PFSK-1 (cell line): Measurements from ENCODE around the gene AKAP13.

Experiments used
- POLR2AphosphoS5 ChIP-seq: IDR thresholded peaks from 2 replicates; pipeline ENCODE4 v1.6.1; 2012; ENCODE audit warnings: low read depth, mild to moderate bottlenecking, control low read depth, low read length, moderate library complexity
- SIN3A ChIP-seq: IDR thresholded peaks from 2 replicates; pipeline ENCODE4 v1.6.1; 2012; ENCODE audit warnings: mild to moderate bottlenecking, low read length, moderate library complexity, borderline replicate concordance; ENCODE audit not compliant: insufficient read depth
- TF ChIP-seq, protein P1 (sequence below), 2 experiments: IDR thresholded peaks; 2 replicates each; pipeline versions ENCODE4 v1.6.1 to v1.8.0; 2011 to 2012; ENCODE audit warnings: low read depth in 2 of 2, low read length in 2 of 2, control low read depth in 1 of 2, inconsistent platforms in 1 of 2, mild to moderate bottlenecking in 1 of 2, moderate library complexity in 1 of 2; ENCODE audit not compliant: insufficient read depth in 1 of 2

- TF ChIP-seq, protein P1, sequence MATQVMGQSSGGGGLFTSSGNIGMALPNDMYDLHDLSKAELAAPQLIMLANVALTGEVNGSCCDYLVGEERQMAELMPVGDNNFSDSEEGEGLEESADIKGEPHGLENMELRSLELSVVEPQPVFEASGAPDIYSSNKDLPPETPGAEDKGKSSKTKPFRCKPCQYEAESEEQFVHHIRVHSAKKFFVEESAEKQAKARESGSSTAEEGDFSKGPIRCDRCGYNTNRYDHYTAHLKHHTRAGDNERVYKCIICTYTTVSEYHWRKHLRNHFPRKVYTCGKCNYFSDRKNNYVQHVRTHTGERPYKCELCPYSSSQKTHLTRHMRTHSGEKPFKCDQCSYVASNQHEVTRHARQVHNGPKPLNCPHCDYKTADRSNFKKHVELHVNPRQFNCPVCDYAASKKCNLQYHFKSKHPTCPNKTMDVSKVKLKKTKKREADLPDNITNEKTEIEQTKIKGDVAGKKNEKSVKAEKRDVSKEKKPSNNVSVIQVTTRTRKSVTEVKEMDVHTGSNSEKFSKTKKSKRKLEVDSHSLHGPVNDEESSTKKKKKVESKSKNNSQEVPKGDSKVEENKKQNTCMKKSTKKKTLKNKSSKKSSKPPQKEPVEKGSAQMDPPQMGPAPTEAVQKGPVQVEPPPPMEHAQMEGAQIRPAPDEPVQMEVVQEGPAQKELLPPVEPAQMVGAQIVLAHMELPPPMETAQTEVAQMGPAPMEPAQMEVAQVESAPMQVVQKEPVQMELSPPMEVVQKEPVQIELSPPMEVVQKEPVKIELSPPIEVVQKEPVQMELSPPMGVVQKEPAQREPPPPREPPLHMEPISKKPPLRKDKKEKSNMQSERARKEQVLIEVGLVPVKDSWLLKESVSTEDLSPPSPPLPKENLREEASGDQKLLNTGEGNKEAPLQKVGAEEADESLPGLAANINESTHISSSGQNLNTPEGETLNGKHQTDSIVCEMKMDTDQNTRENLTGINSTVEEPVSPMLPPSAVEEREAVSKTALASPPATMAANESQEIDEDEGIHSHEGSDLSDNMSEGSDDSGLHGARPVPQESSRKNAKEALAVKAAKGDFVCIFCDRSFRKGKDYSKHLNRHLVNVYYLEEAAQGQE (IDR thresholded peaks at IDR 0.05; ENCODE audit: insufficient read depth in 1 of 2, low read depth in 2 of 2, low read length in 2 of 2), result no peak
- TF ChIP-seq SIN3A (no peak), POLR2AphosphoS5 (no peak)
These were observed 369.1 kb downstream of the AKAP13 start for GRCh38 chr15:85749261-85750151.
